ENCODE data around the gene ST8SIA6.

The ST8SIA6 gene

DNA sequence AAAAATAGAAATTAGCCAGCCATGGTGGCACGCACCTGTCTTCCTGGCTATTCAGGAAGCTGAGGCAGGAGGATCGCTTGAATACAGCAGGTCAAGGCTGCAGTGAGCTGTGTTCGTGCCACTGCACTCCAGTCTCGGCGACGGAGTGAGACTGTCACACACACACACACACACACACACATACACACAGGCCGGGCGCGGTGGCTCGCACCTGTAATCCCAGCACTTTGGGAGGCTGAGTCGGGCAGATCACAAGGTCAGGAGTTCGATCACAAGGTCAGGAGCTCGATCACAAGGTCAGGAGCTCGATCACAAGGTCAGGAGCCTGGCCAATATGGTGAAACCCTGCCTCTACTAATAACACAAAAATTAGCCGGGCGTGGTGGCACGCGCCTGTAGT lies 68.4 kb downstream of the ST8SIA6 start:
- DNase-seq (ENCODE audit: low read depth, low spot score) = no peak

DNA sequence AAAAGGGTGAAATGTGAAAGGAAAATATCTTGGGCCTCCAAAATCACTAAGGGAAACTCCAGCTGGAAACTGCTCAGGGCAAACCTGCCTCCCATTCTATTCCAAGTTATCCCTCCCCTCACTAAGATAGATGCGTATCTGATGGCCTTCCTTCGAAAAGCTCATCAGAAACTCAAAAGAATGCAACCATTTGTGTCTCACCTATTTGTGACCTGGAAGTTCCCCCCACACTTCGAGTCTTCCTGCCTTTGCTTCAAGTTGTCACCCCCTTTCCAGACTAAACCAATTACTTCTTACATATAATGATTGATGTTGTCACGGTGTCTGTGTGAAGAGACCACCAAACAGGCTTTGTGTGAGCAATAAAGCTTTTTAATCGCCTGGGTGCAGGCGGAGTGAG lies 69.3 kb downstream of the ST8SIA6 start:
- peak; percentile 44 for DNase-seq (ENCODE audit: low read depth, low spot score)

DNA sequence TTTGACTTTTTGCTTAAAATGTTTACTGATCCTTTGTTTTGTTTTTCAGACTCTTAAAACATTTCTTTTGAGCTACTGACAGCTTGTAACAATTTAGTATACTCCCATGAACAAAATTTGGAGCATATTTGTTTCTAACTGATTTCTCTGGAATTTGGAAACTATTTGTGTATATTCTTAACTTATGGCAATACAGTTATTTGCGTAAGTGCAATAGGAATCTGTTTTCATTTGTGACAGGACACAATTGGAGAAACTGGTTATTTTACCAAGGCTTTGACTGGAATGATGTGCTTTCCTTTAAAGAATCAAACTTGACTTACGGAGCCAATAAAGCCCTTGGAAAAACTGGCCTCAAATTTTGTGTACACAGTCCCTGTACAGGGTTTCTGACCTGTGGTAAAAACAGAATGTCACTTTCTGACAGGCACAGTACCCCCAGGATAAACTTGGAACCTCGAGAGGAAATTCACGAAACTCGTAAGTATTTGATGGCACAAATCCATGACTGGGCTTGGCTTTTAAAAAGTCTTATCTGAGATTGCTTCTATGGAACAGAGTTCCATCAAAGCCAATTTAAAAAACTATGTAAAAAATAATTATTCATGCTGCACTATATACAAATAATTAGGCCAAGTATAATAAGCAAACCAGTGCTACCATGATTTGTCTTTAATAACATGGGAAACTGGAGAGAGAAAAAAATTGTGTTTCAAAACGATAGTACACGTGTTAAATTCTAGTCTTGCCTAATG lies 70.4 kb downstream of the ST8SIA6 start:
- DNase-seq (ENCODE audit: low read depth, low spot score) = no peak

DNA sequence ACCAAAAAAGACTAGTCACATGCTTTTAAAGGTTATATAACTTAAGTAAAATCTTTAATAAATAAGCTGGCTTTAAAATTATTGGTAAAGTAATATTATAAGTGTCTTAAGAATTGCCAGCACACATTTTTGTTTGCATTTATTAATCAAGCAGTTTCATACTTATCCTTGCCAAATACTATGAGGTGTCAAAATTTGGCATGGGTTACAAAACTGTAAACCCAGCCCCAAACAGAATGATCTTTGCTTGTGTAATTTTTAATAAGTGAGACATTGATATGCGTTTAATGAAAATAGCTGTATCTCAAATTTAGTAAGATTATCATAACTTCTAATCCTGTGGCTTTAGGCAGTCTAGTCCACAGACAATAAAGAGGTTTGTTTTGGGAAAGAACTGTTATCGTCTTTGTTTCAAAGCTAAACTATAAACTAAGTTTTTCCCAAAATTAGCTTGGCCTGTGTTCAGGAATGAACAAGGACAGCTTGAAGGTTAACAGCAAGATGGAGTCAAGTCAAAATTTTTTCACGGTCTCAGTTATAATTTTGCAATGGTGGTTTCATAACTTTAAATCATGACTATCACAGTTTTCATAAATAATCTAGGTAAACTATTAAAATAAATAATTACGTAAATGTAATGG lies 72.8 kb downstream of the ST8SIA6 start:
- DNase-seq (ENCODE audit: low read depth, low spot score) = no peak

DNA sequence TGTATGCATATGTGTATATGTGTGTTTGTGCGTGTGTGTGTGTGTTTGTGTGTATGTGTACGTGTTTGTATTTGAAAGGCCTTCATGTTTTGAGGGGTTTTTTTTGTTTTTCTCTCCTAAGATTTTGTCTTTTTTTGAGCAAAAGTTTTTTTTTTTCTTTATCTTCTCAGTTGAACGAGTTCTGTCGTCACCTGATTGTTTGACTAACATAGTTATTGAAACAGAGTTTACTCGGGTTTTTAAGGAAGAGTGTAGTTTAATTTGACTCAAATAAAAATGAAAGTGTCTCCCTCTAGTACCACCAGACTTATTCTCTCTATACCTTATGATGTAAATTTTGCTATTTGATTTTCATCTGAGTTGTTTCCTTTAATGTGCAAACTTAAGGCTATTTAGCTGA lies 73.5 kb downstream of the ST8SIA6 start:
- no peak for DNase-seq (ENCODE audit: low read depth, low spot score)

- DNase-seq (ENCODE audit: low read depth, low spot score) = no peak
These were observed 74.4 kb downstream of the ST8SIA6 start for GRCh38 chr10:17380016-17380415.

DNA sequence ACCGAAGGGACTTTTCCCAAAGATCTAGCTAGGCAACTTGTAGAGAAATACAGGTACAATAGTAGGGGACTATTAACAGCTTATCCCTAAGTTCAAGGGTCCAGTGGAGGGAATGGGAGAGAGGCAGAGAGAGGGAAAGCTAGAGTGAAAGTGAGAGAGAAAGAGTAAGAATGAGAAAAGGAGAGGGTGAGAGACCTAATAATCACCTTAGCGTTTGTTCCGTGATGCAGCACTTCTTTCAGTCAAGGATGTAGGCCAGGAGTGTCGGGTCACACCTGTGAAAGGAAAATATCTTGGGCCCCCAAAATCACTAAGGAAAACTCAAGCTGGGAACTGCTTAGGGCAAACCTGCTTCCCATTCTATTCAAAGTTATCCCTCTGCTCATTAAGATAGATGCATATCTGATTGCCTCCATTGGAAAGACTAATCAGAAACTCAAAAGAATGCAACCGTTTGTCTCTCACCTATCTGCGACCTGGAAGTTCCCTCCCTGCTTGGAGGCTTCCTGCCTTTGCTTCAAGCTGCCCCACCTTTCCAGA lies 75.2 kb downstream of the ST8SIA6 start:
- peak; percentile 31 for DNase-seq (ENCODE audit: low read depth, low spot score)

DNA sequence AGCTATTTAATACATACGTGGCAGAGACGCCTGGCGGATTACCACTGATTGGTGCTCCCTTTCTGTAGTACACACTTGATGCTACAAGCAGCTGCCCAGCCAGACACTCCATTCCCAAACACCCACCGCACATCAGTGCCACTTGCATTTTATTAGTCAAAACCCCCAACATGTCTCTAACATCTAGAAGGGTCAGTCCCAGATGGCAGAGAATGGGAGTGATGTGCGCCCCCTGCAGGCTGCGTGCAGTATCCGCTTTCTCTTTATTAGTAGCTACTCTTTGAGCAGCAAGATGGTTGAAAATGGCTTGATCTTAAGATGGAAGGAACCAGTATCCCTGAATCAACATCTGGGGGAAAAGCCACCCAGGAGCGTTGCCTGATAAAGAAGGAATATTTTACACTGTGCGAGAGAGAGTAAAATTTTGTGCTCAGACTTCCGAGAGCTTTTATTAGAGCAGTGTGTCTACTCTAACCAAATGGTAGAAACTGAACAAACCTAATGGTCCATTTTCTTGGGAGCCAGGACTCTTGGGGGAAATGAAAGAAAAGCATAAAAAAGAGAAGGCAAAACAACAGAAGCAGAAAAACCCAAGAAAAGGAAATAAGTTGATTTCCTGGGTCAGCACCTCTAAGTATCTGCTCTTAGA lies 78.3 kb downstream of the ST8SIA6 start:
- DNase-seq (ENCODE audit: low read depth, low spot score) = no peak

GRCh38 chr10:17368708-17369272 lies 85.6 kb downstream of the ST8SIA6 start:
- DNase-seq (ENCODE audit: low read depth, low spot score) = no peak

DNA sequence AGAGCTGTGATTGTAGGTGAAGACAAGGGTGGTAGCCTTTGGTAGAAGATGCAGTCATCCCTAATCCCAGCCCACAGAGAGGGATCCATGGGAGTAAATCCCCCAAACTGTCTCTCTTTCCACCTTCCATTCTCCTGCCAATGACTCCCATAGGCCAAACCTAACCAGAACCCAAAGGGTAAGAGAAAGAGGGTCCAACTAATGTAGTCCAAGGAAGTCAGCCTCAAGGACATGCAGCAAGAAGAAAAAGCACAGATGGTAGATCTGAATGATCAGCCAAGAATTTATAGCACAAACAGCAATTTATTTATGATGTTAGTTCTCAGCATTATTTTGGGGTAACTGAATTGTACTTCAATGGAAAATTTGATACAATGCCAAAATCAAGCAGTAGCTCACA lies 87.7 kb downstream of the ST8SIA6 start:
- no peak for DNase-seq (ENCODE audit: low read depth, low spot score)

GRCh38 chr10:17365402-17365801 lies 89.0 kb downstream of the ST8SIA6 start:
- no peak for DNase-seq (ENCODE audit: low read depth, low spot score)

DNA sequence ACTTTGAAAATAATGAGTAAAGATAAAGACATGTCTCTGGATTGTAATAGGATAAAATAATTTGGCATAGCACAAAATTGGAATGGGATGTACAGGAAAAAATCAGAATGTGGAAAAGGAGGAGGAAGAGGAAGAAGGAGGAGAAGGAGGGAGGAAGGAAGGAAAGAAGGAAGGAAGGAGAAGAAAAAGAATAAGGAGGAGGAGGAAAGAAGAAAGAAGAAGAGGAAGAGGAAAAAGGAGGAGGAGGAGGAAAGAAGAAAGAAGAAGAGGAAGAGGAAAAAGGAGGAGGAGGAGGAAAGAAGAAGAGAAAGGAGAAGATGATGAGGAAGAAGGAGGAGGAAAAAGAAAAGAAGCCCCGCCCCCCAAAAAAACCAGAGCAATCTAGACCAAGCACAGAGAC lies 95.9 kb downstream of the ST8SIA6 start:
- DNase-seq (ENCODE audit: low read depth, low spot score) = no peak

GRCh38 chr10:17357781-17358180 lies 96.6 kb downstream of the ST8SIA6 start:
- no peak for DNase-seq (ENCODE audit: low read depth, low spot score)

DNA sequence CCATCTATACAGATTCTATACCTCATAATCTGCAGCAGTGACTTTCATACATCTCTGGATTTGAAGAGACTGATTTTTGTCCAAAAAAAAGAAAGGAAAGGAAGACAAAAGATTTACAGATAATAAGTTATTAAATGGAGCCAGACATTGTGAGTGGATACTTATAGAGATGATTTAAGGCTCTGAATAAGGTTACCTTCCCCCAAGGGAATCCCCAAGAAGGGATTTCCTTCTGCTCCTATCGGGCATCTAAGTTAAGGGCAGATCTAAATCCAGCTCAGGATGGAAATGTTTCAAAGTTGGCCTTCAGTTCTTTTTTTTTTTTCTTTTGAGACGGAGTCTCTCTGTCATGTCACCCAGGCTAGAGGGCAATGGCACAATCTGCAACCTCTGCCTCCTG lies 97.6 kb downstream of the ST8SIA6 start:
- no peak for DNase-seq (ENCODE audit: low read depth, low spot score)

DNA sequence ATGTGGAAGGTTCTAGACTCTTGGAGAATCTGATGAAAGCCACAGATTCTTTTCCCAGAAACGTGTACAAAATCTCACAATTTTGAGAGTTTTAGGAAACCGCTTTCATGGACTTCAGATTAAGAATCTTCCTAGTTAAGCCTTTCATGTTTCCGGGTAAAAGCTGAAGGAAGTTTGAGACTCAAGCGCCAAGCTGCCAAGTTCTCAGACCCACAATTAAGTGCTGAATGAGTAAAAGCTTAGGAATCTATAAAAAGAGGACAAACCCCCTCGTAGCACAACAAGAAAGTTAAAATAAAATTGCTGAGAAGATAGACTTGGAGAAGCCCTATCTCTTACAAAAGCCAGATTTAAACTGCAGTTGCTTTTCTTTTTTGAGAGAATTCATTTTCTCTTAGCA lies 99.6 kb downstream of the ST8SIA6 start:
- DNase-seq (ENCODE audit: low read depth, low spot score) = no peak

GRCh38 chr10:17353568-17354300 lies 100.7 kb downstream of the ST8SIA6 start:
- DNase-seq (ENCODE audit: low read depth, low spot score) = no peak

DNA sequence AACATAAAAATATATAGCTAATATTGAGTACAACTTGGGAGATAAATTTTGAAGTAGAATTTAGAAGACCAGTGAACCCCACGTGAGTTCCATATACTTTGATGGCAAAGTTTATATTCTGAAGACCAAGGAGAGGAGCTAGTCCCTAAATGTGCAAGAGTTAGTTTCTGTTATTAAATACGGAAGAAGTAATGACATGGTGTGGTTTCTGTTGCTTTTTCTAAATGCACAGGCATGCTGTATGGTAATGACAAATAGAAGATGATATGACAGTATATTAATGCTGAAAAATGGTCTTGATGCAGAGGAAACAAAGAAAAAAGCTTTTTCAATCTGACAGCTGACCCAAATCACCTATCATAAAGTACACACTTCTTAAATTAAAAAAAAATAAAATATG lies 101.8 kb downstream of the ST8SIA6 start:
- DNase-seq (ENCODE audit: low read depth, low spot score) = no peak

GRCh38 chr10:17351506-17351905 lies 102.9 kb downstream of the ST8SIA6 start:
- no peak for DNase-seq (ENCODE audit: low read depth, low spot score)

- DNase-seq (ENCODE audit: low read depth, low spot score) = no peak
These were observed 104.7 kb downstream of the ST8SIA6 start for GRCh38 chr10:17349717-17350116.

GRCh38 chr10:17348501-17349349 lies 105.7 kb downstream of the ST8SIA6 start:
- DNase-seq (ENCODE audit: low read depth, low spot score) = peak; percentile 47

- no peak for DNase-seq (ENCODE audit: low read depth, low spot score)
These were observed 106.3 kb downstream of the ST8SIA6 start for GRCh38 chr10:17348011-17348500.

Measured in ELF-1 (cell line).